ENCODE measurements around the gene USP53. TPM values are rescaled to one million over a fixed set of nuclear protein-coding genes. Genes with fewer than 3 reads are reported as not detected.

The USP53 gene
- total and polyA plus RNA-seq, 2 of the 13 experiments (the other 11 are each of a cell fraction or from before 2014, with no cell fraction given) = 5.3 to 8.1 TPM

DNA sequence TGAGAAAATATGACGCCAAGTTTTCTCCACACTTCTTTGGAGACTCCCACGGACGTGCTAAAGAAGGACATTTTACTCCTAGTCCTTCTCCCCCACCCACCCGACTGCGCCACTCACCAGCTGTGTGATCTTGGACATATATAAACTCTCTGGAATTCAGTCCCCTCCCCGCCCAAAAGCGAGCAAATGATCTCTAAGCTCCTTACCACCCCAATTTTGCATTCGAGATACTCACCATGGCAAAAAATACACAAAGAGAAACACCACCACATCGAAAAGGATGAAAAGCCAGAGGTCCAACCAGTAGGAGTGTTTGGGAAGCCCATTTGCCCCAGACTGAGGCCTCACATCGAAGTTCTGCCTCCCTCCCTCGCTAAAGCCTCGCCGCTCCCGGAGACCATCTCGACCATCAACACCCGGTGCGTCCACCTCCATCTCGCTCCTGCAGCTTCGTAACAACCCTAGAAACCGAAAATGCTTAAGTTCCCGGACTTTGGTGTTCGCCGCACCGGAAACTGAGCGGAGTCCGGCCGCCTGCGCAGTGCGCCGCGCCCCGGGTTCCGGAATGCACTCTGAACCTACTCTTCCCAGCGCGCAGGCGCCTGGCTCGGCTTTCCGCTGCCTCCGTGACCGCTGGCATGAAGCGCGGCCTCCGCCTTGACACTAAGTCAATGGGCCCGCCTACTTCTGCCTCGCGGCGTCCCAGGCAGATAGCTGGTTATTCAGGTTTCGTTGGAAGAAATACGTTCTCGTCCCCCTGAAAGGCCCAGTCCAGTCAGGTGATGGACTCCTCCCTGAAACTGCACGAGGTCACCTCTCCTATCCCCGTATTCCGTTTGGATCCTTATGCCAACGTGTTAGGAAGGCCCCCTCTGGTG is 87.8 kb downstream of the USP53 start (continued):
- TF ChIP-seq, protein P1, sequence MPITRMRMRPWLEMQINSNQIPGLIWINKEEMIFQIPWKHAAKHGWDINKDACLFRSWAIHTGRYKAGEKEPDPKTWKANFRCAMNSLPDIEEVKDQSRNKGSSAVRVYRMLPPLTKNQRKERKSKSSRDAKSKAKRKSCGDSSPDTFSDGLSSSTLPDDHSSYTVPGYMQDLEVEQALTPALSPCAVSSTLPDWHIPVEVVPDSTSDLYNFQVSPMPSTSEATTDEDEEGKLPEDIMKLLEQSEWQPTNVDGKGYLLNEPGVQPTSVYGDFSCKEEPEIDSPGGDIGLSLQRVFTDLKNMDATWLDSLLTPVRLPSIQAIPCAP (CRISPR knock-in tag; IDR thresholded peaks at IDR 0.05; ENCODE audit: low read depth) = peak; percentile 82; the same call in 1 of the 2 replicates
- peak; percentile 46; the same call in 1 of the 2 replicates for TF ChIP-seq ZNF569 (CRISPR knock-in tag; IDR thresholded peaks at IDR 0.05; ENCODE audit: borderline replicate concordance)
- TF ChIP-seq, protein P2, sequence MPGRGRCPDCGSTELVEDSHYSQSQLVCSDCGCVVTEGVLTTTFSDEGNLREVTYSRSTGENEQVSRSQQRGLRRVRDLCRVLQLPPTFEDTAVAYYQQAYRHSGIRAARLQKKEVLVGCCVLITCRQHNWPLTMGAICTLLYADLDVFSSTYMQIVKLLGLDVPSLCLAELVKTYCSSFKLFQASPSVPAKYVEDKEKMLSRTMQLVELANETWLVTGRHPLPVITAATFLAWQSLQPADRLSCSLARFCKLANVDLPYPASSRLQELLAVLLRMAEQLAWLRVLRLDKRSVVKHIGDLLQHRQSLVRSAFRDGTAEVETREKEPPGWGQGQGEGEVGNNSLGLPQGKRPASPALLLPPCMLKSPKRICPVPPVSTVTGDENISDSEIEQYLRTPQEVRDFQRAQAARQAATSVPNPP (CRISPR knock-in tag; IDR thresholded peaks at IDR 0.05) = 0 out of 2 replicates have a peak, but pooled peaks have one; percentile 69
- no peak for TF ChIP-seq ELF4 (CRISPR knock-in tag; IDR thresholded peaks at IDR 0.05; ENCODE audit: borderline replicate concordance)
- TF ChIP-seq HOXA9 (CRISPR knock-in tag; IDR thresholded peaks at IDR 0.05; ENCODE audit: borderline replicate concordance) = peak; percentile 58; the same call in 1 of the 2 replicates
- TF ChIP-seq, protein P3, sequence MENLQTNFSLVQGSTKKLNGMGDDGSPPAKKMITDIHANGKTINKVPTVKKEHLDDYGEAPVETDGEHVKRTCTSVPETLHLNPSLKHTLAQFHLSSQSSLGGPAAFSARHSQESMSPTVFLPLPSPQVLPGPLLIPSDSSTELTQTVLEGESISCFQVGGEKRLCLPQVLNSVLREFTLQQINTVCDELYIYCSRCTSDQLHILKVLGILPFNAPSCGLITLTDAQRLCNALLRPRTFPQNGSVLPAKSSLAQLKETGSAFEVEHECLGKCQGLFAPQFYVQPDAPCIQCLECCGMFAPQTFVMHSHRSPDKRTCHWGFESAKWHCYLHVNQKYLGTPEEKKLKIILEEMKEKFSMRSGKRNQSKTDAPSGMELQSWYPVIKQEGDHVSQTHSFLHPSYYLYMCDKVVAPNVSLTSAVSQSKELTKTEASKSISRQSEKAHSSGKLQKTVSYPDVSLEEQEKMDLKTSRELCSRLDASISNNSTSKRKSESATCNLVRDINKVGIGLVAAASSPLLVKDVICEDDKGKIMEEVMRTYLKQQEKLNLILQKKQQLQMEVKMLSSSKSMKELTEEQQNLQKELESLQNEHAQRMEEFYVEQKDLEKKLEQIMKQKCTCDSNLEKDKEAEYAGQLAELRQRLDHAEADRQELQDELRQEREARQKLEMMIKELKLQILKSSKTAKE (CRISPR knock-in tag; IDR thresholded peaks at IDR 0.05; ENCODE audit: borderline replicate concordance) = 0 out of 2 replicates have a peak, but pooled peaks have one; percentile 17
- TF ChIP-seq, protein P4, sequence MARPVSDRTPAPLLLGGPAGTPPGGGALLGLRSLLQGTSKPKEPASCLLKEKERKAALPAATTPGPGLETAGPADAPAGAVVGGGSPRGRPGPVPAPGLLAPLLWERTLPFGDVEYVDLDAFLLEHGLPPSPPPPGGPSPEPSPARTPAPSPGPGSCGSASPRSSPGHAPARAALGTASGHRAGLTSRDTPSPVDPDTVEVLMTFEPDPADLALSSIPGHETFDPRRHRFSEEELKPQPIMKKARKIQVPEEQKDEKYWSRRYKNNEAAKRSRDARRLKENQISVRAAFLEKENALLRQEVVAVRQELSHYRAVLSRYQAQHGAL (CRISPR knock-in tag; IDR thresholded peaks at IDR 0.05; ENCODE audit: not compliant biosample characterization) = no peak
- no peak for TF ChIP-seq NCOR1 (IDR thresholded peaks at IDR 0.05; ENCODE audit: borderline replicate concordance, low read length)
- no peak for TF ChIP-seq MZF1 (CRISPR knock-in tag; IDR thresholded peaks at IDR 0.05; ENCODE audit: borderline replicate concordance)
- peak; percentile 74; the same call in 1 of the 2 replicates for TF ChIP-seq ZNF841 (CRISPR knock-in tag; IDR thresholded peaks at IDR 0.05; ENCODE audit: borderline replicate concordance)
- TF ChIP-seq ZNF558 (CRISPR knock-in tag; IDR thresholded peaks at IDR 0.05; ENCODE audit: borderline replicate concordance) = no peak; the same call in 1 of the 2 replicates
- TF ChIP-seq, protein P5, sequence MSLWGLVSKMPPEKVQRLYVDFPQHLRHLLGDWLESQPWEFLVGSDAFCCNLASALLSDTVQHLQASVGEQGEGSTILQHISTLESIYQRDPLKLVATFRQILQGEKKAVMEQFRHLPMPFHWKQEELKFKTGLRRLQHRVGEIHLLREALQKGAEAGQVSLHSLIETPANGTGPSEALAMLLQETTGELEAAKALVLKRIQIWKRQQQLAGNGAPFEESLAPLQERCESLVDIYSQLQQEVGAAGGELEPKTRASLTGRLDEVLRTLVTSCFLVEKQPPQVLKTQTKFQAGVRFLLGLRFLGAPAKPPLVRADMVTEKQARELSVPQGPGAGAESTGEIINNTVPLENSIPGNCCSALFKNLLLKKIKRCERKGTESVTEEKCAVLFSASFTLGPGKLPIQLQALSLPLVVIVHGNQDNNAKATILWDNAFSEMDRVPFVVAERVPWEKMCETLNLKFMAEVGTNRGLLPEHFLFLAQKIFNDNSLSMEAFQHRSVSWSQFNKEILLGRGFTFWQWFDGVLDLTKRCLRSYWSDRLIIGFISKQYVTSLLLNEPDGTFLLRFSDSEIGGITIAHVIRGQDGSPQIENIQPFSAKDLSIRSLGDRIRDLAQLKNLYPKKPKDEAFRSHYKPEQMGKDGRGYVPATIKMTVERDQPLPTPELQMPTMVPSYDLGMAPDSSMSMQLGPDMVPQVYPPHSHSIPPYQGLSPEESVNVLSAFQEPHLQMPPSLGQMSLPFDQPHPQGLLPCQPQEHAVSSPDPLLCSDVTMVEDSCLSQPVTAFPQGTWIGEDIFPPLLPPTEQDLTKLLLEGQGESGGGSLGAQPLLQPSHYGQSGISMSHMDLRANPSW (CRISPR knock-in tag; IDR thresholded peaks at IDR 0.05; ENCODE audit: borderline replicate concordance) = peak; percentile 59; the same call in 1 of the 2 replicates
- peak; percentile 89 for TF ChIP-seq XBP1 (CRISPR knock-in tag; IDR thresholded peaks at IDR 0.05)
- TF ChIP-seq ZNF720 (CRISPR knock-in tag; IDR thresholded peaks at IDR 0.05) = no peak
- TF ChIP-seq TCF7L2 (IDR thresholded peaks at IDR 0.05; ENCODE audit: low read depth, low read length) = no peak
- TF ChIP-seq, protein P6, sequence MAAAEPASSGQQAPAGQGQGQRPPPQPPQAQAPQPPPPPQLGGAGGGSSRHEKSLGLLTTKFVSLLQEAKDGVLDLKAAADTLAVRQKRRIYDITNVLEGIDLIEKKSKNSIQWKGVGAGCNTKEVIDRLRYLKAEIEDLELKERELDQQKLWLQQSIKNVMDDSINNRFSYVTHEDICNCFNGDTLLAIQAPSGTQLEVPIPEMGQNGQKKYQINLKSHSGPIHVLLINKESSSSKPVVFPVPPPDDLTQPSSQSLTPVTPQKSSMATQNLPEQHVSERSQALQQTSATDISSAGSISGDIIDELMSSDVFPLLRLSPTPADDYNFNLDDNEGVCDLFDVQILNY (CRISPR knock-in tag; conservative IDR thresholded peaks at IDR 0.05) = no peak
- TF ChIP-seq MAFF (IDR thresholded peaks at IDR 0.05; ENCODE audit: low read depth, low read length) = no peak
